ENCODE measurements around the gene SNX1.

SNX1 gene

GRCh38 chr15:64148581-64148980, 52.8 kb downstream of the SNX1 start:
- no peak for TF ChIP-seq CTCF (conservative IDR thresholded peaks at IDR 0.05; ENCODE audit: low read depth, low read length)
- DNase-seq (ENCODE audit: low read depth), result no peak
- H3K4me3 ChIP-seq (ENCODE audit: low read length), result no peak overlapping the region

- H3K4me3 ChIP-seq (ENCODE audit: low read length), result no peak overlapping the region
- DNase-seq (ENCODE audit: low read depth), result no peak
- peak; percentile 16 for TF ChIP-seq CTCF (conservative IDR thresholded peaks at IDR 0.05; ENCODE audit: low read depth, low read length)
Observed at GRCh38 chr15:64149424-64149823, 53.6 kb downstream of the SNX1 start.

GRCh38 chr15:64149893-64150578, 54.3 kb downstream of the SNX1 start:
- DNase-seq (ENCODE audit: low read depth), result no peak
- H3K4me3 ChIP-seq (ENCODE audit: low read length), result no peak overlapping the region
- TF ChIP-seq CTCF (conservative IDR thresholded peaks at IDR 0.05; ENCODE audit: low read depth, low read length), result no peak

- DNase-seq (ENCODE audit: low read depth), result no peak
- TF ChIP-seq CTCF (conservative IDR thresholded peaks at IDR 0.05; ENCODE audit: low read depth, low read length), result no peak
- peak within 1 kb of the TSS; percentile 55 for H3K4me3 ChIP-seq (ENCODE audit: low read length)
Observed at GRCh38 chr15:64151727-64152506, 56.1 kb downstream of the SNX1 start, which contains the start of gene SNX22. TSS of gene SNX22 (plus strand) at chr15:64151731. CDS start at chr15:64151776, 45 bp downstream.

GRCh38 chr15:64152507-64153387, 57.0 kb downstream of the SNX1 start:
- DNase-seq (ENCODE audit: low read depth), result no peak
- peak overlapping the region; percentile 8 for H3K4me3 ChIP-seq (ENCODE audit: low read length)
- no peak for TF ChIP-seq CTCF (conservative IDR thresholded peaks at IDR 0.05; ENCODE audit: low read depth, low read length)

- H3K4me3 ChIP-seq (ENCODE audit: low read length), result no peak overlapping the region
- DNase-seq (ENCODE audit: low read depth), result peak; percentile 36
- peak; percentile 99 for TF ChIP-seq CTCF (conservative IDR thresholded peaks at IDR 0.05; ENCODE audit: low read depth, low read length)
Observed at GRCh38 chr15:64153480-64154367, 57.9 kb downstream of the SNX1 start.

All from retinal pigment epithelial cell (primary cell).